Measurements from ENCODE around the gene PTGFRN.

DNA sequence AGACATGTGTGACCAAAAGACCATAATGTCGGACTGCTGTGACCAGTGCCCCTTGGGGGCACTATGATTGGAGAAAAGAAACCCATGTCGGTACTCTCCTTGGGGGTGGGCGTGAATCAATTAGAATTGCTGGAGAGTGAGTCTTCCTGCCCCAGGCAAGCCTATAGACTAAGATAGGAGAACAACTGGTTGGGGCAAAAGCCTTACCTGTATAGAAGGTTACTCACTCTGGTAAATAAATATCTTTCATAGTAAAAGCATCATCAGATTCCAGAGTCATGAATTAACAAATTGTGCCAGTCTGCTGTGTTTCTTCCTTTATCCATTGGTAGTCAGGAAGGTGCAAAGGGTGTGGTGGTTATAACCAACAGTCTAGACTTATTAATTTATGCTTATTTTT lies 2.9 kb upstream of the PTGFRN start:
- no peak for TF ChIP-seq NANOG (IDR thresholded peaks at IDR 0.05; ENCODE audit: insufficient read depth, low read depth, low read length, poor library complexity, severe bottlenecking)
- no peak for TF ChIP-seq RBBP5 (IDR thresholded peaks at IDR 0.05; ENCODE audit: borderline replicate concordance, low read depth, low read length)
- TF ChIP-seq, protein P1, sequence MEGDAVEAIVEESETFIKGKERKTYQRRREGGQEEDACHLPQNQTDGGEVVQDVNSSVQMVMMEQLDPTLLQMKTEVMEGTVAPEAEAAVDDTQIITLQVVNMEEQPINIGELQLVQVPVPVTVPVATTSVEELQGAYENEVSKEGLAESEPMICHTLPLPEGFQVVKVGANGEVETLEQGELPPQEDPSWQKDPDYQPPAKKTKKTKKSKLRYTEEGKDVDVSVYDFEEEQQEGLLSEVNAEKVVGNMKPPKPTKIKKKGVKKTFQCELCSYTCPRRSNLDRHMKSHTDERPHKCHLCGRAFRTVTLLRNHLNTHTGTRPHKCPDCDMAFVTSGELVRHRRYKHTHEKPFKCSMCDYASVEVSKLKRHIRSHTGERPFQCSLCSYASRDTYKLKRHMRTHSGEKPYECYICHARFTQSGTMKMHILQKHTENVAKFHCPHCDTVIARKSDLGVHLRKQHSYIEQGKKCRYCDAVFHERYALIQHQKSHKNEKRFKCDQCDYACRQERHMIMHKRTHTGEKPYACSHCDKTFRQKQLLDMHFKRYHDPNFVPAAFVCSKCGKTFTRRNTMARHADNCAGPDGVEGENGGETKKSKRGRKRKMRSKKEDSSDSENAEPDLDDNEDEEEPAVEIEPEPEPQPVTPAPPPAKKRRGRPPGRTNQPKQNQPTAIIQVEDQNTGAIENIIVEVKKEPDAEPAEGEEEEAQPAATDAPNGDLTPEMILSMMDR (IDR thresholded peaks at IDR 0.05; ENCODE audit: control extremely low read depth in 1 of 3, insufficient read depth in 1 of 3, low read depth in 1 of 3, low read length in 3 of 3): no peak
- no peak for TF ChIP-seq JUN (IDR thresholded peaks at IDR 0.05; ENCODE audit: low read depth, low read length)
- TF ChIP-seq POLR2AphosphoS5 (IDR thresholded peaks at IDR 0.05; ENCODE audit: low read depth, low read length): no peak
- no peak for TF ChIP-seq SRF (IDR thresholded peaks at IDR 0.05; ENCODE audit: low read depth, low read length)
- no peak for TF ChIP-seq SP2 (IDR thresholded peaks at IDR 0.05; ENCODE audit: low read length)
- TF ChIP-seq GTF2F1 (IDR thresholded peaks at IDR 0.05; ENCODE audit: borderline replicate concordance, low read depth, low read length): no peak
- TF ChIP-seq SIN3A (conservative IDR thresholded peaks at IDR 0.05 in 1 of 2, IDR thresholded peaks at IDR 0.05 in 1 of 2; ENCODE audit: low read depth in 1 of 2, low read length in 2 of 2): no peak
- no peak for TF ChIP-seq SP1 (IDR thresholded peaks at IDR 0.05; ENCODE audit: low read depth, low read length)
- no peak for TF ChIP-seq SUZ12 (IDR thresholded peaks at IDR 0.05; ENCODE audit: low read length)

Data from H1 (cell line).